ENCODE results near the gene ENTPD6. TPM values are rescaled to one million over a fixed set of nuclear protein-coding genes. Genes with fewer than 3 reads are reported as not detected.
"Not testable (repeated sequence)": the region's sequence is repeated elsewhere in the genome, so short reads cannot be mapped to it uniquely, and the experiment has no call there.

Gene ENTPD6
- total RNA-seq, 1 experiment from 2014 or later: 56.3 TPM

- H3K4me3 Mint-ChIP-seq (ENCODE audit: low read depth, unreplicated experiment): no peak overlapping the region
- H3K4me1 Mint-ChIP-seq (ENCODE audit: low read depth, unreplicated experiment): no peaks in the 10 kb centered on the region
- TF ChIP-seq CTCF (IDR thresholded peaks at IDR 0.05; ENCODE audit: unreplicated experiment): no peak
- no peaks in the 10 kb centered on the region for H3K9me3 Mint-ChIP-seq (ENCODE audit: low read depth, unreplicated experiment)
- H3K27me3 Mint-ChIP-seq (ENCODE audit: unreplicated experiment): no peaks in the 10 kb centered on the region
- intact Hi-C loops (cut with micrococcal nuclease; ENCODE audit: unreplicated experiment): no loop called here
- no peak overlapping the region for H3K27ac Mint-ChIP-seq (ENCODE audit: unreplicated experiment)
- H3K36me3 Mint-ChIP-seq (ENCODE audit: insufficient read depth, unreplicated experiment): no peaks in the 10 kb centered on the region
- CTCF ChIA-PET: no interaction called here
- no peak for DNase-seq
- no TSS peak for BruUV-seq (replicated peaks)
These were observed 34.6 kb upstream of the ENTPD6 start for GRCh38 chr20:25160897-25161296.

GRCh38 chr20:25165128-25165527 is 30.4 kb upstream of the ENTPD6 start:
- H3K27ac Mint-ChIP-seq (ENCODE audit: unreplicated experiment): no peak overlapping the region
- DNase-seq: no peak
- CTCF ChIA-PET: no interaction called here
- no peak for TF ChIP-seq CTCF (IDR thresholded peaks at IDR 0.05; ENCODE audit: unreplicated experiment)
- no peaks in the 10 kb centered on the region for H3K4me1 Mint-ChIP-seq (ENCODE audit: low read depth, unreplicated experiment)
- no peaks in the 10 kb centered on the region for H3K36me3 Mint-ChIP-seq (ENCODE audit: insufficient read depth, unreplicated experiment)
- H3K27me3 Mint-ChIP-seq (ENCODE audit: unreplicated experiment): no peaks in the 10 kb centered on the region
- H3K4me3 Mint-ChIP-seq (ENCODE audit: low read depth, unreplicated experiment): no peak overlapping the region
- no peaks in the 10 kb centered on the region for H3K9me3 Mint-ChIP-seq (ENCODE audit: low read depth, unreplicated experiment)
- intact Hi-C loops (cut with micrococcal nuclease; ENCODE audit: unreplicated experiment): no loop called here
- BruUV-seq (replicated peaks): no TSS peak

GRCh38 chr20:25166105-25166782 is 29.3 kb upstream of the ENTPD6 start:
- DNase-seq; BruUV-seq (replicated peaks); intact Hi-C loops (cut with micrococcal nuclease; ENCODE audit: unreplicated experiment); H3K4me3 Mint-ChIP-seq (ENCODE audit: low read depth, unreplicated experiment); H3K4me1 Mint-ChIP-seq (ENCODE audit: low read depth, unreplicated experiment); H3K27me3 Mint-ChIP-seq (ENCODE audit: unreplicated experiment); CTCF ChIA-PET; H3K27ac Mint-ChIP-seq (ENCODE audit: unreplicated experiment); H3K36me3 Mint-ChIP-seq (ENCODE audit: insufficient read depth, unreplicated experiment); H3K9me3 Mint-ChIP-seq (ENCODE audit: low read depth, unreplicated experiment): not testable (repeated sequence)

- CTCF ChIA-PET: no interaction called here
- Mint-ChIP-seq H3K9me3 (ENCODE audit: low read depth, unreplicated experiment) (no peaks in the 10 kb centered on the region), H3K4me3 (ENCODE audit: low read depth, unreplicated experiment) (no peak overlapping the region), H3K4me1 (ENCODE audit: low read depth, unreplicated experiment) (peaks cover 12% of the 10 kb centered on the region), H3K36me3 (ENCODE audit: insufficient read depth, unreplicated experiment) (no peaks in the 10 kb centered on the region), H3K27ac (ENCODE audit: unreplicated experiment) (no peak overlapping the region), H3K27me3 (ENCODE audit: unreplicated experiment) (no peaks in the 10 kb centered on the region)
- BruUV-seq (replicated peaks): no TSS peak
- no peak for DNase-seq
- no peak for TF ChIP-seq CTCF (IDR thresholded peaks at IDR 0.05; ENCODE audit: unreplicated experiment)
- intact Hi-C loops (cut with micrococcal nuclease; ENCODE audit: unreplicated experiment): no loop called here
These were observed 22.2 kb upstream of the ENTPD6 start for GRCh38 chr20:25173321-25173720.

DNA sequence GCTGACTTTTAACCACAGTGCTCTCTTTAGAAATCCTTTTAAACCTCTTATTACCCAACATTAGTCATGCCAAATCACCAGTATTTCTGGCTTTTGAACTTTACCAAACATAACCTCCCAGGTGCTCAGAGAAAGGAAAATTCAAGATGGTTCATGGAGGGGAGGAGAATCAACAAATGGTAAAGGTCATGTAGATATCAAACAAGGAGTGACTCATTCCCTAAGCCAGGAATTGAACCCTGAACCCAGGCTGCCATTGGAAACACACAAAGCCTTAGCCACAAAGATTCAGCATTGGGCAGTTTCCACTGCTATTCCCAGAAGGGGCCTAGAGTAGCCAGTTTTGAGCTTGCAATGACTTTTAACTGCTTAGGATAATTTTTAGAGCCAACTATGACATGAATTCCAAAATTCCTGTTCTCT is 21.6 kb upstream of the ENTPD6 start:
- DNase-seq: no peak
- H3K27me3 Mint-ChIP-seq (ENCODE audit: unreplicated experiment): no peaks in the 10 kb centered on the region
- no peak for TF ChIP-seq CTCF (IDR thresholded peaks at IDR 0.05; ENCODE audit: unreplicated experiment)
- intact Hi-C loops (cut with micrococcal nuclease; ENCODE audit: unreplicated experiment): no loop called here
- no peak overlapping the region for H3K4me3 Mint-ChIP-seq (ENCODE audit: low read depth, unreplicated experiment)
- no peaks in the 10 kb centered on the region for H3K36me3 Mint-ChIP-seq (ENCODE audit: insufficient read depth, unreplicated experiment)
- BruUV-seq (replicated peaks): no TSS peak
- H3K4me1 Mint-ChIP-seq (ENCODE audit: low read depth, unreplicated experiment): peaks cover 13% of the 10 kb centered on the region
- no peaks in the 10 kb centered on the region for H3K9me3 Mint-ChIP-seq (ENCODE audit: low read depth, unreplicated experiment)
- H3K27ac Mint-ChIP-seq (ENCODE audit: unreplicated experiment): no peak overlapping the region
- CTCF ChIA-PET: no interaction called here
